Glutamatergic neuron (in vitro differentiated cells): Measurements from ENCODE around the gene RASSF4. TPM values are rescaled to one million over a fixed set of nuclear protein-coding genes. Genes with fewer than 3 reads are reported as not detected.

ENCODE experiments used
- DNase-seq: peaks from one replicate; pipeline ENCODE4 v3.0.0; 2022
- H3K27ac Mint-ChIP-seq: one replicate; pipeline ENCODE4 v1.8.0; 2020; ENCODE audit warnings: mild to moderate bottlenecking, mixed read lengths, inconsistent platforms; ENCODE audit not compliant: unreplicated experiment
- H3K27me3 Mint-ChIP-seq: one replicate; pipeline ENCODE4 v1.8.0; 2020; ENCODE audit warnings: mild to moderate bottlenecking, moderate library complexity, mixed read lengths, inconsistent platforms; ENCODE audit not compliant: unreplicated experiment
- H3K36me3 Mint-ChIP-seq: one replicate; pipeline ENCODE4 v1.8.0; 2020; ENCODE audit warnings: mild to moderate bottlenecking, mixed read lengths, inconsistent platforms; ENCODE audit not compliant: unreplicated experiment
- H3K4me1 Mint-ChIP-seq: one replicate; pipeline ENCODE4 v1.8.0; 2020; ENCODE audit warnings: mild to moderate bottlenecking, low read depth, mixed read lengths, inconsistent platforms; ENCODE audit not compliant: unreplicated experiment
- H3K4me3 Mint-ChIP-seq: one replicate; pipeline ENCODE4 v1.8.0; 2020; ENCODE audit warnings: mild to moderate bottlenecking, mixed read lengths, inconsistent platforms; ENCODE audit not compliant: unreplicated experiment
- H3K9me3 Mint-ChIP-seq: one replicate; pipeline ENCODE4 v1.8.0; 2020; ENCODE audit warnings: mild to moderate bottlenecking, moderate library complexity, mixed read lengths, inconsistent platforms; ENCODE audit not compliant: unreplicated experiment
- CTCF ChIP-seq: fragments of 200-600 bp; sonication (generic); IDR thresholded peaks from one replicate; pipeline ENCODE4 v1.5.0; 2021; ENCODE audit not compliant: partially characterized antibody, unreplicated experiment
- total RNA-seq: library from RNA; stranded (reverse); fragmentation: NEBNext Ultra II Directional; extraction: Animal tissue kit (Norgen Biotek cat#: 25700); gene quantifications from one replicate; pipeline ENCODE4 v1.2.1, GENCODE V29; 2021; ENCODE audit not compliant: unreplicated experiment

The RASSF4 gene
- total RNA-seq, 1 donor from 2014 or later, result 137 TPM

- no peaks in the 10 kb centered on the region for H3K36me3 Mint-ChIP-seq
Measured at GRCh38 chr10:44974628-44975430, 15.2 kb downstream of the RASSF4 start.

GRCh38 chr10:44975431-44976331 is 16.1 kb downstream of the RASSF4 start:
- peak overlapping the region; percentile 88 for H3K27ac Mint-ChIP-seq

More at GRCh38 chr10:44974628-44975430, 15.2 kb downstream of the RASSF4 start:
- Mint-ChIP-seq H3K4me1 (peaks cover 35% of the 10 kb centered on the region), H3K9me3 (peaks cover 22% of the 10 kb centered on the region), H3K27ac (peak overlapping the region; percentile 78), H3K4me3 (peak overlapping the region; percentile 77), H3K27me3 (peaks cover 18% of the 10 kb centered on the region)
- DNase-seq, result peak; percentile 77
- TF ChIP-seq CTCF, result peak; percentile 95

GRCh38 chr10:44976352-44977198 is 17.0 kb downstream of the RASSF4 start:
- H3K36me3 Mint-ChIP-seq, result no peaks in the 10 kb centered on the region
- H3K9me3 Mint-ChIP-seq, result peaks cover 25% of the 10 kb centered on the region

More at GRCh38 chr10:44975431-44976331, 16.1 kb downstream of the RASSF4 start:
- Mint-ChIP-seq H3K27me3 (peaks cover 21% of the 10 kb centered on the region), H3K36me3 (no peaks in the 10 kb centered on the region), H3K4me1 (peaks cover 42% of the 10 kb centered on the region), H3K9me3 (peaks cover 22% of the 10 kb centered on the region), H3K4me3 (peak overlapping the region; percentile 80)
- peak; percentile 43 for DNase-seq
- no peak for TF ChIP-seq CTCF

More at GRCh38 chr10:44976352-44977198, 17.0 kb downstream of the RASSF4 start:
- TF ChIP-seq CTCF, result no peak
- peak overlapping the region; percentile 88 for H3K27ac Mint-ChIP-seq
- DNase-seq, result no peak
- H3K4me3 Mint-ChIP-seq, result peak overlapping the region; percentile 80
- H3K4me1 Mint-ChIP-seq, result peaks cover 50% of the 10 kb centered on the region
- peaks cover 24% of the 10 kb centered on the region for H3K27me3 Mint-ChIP-seq
